Panc1 (cell line): Measurements from ENCODE around the gene TENT5C. TPM values are rescaled to one million over a fixed set of nuclear protein-coding genes. Genes with fewer than 3 reads are reported as not detected.
A peak's percentile ranks its signal among the peaks of the same experiment; 100 is the strongest.

Source experiments
- ATAC-seq: fragments of 200-7000 bp; cut with Tn5 transposase; 2 replicates; pipeline ENCODE4 v1.9.1; 2020; ENCODE audit warnings: mild to moderate bottlenecking, moderate library complexity
- BruUV-seq: library from RNA; stranded (reverse); fragments of 400-500 nt; replicated peaks from 2 replicates; lab custom pipeline; 2021; lab: Mats Ljungman, UMichigan
- CTCF ChIA-PET: fragments of 300-600 bp; sonication (Branson Sonifier 250); formaldehyde crosslinking; loops from one replicate; lab custom pipeline; 2022; ENCODE audit warnings: antibody characterized with exemption; lab: Charles Lee
- POLR2A ChIA-PET: fragments of 300-600 bp; sonication (Branson Sonifier 250); formaldehyde crosslinking; loops from one replicate; lab custom pipeline; 2022; ENCODE audit warnings: antibody characterized with exemption; lab: Charles Lee
- DNase-seq: peaks from one replicate; pipeline ENCODE4 v3.0.0-alpha.2; 2010; ENCODE audit warnings: low read depth, low spot score
- H3K27ac ChIP-seq: 2 replicates; pipeline ENCODE4 v1.5.1; 2011; ENCODE audit warnings: mild to moderate bottlenecking, low read length, inconsistent platforms
- H3K27me3 ChIP-seq: fragments of 200-500 bp; sonication (Bioruptor generic); 2 replicates; pipeline ENCODE4 v1.6.0; 2014; ENCODE audit warnings: low read length, inconsistent platforms; ENCODE audit not compliant: control insufficient read depth, insufficient read depth
- H3K36me3 ChIP-seq: fragments of 200-500 bp; sonication (Bioruptor generic); 2 replicates; pipeline ENCODE4 v1.5.1; 2014; ENCODE audit warnings: inconsistent platforms, mild to moderate bottlenecking, low read length, moderate library complexity; ENCODE audit not compliant: control insufficient read depth, insufficient read depth
- H3K4me1 ChIP-seq: 2 replicates; pipeline ENCODE4 v1.5.1; 2011; ENCODE audit warnings: inconsistent platforms, mild to moderate bottlenecking, low read length, moderate library complexity; ENCODE audit not compliant: control insufficient read depth, insufficient read depth
- H3K4me3 ChIP-seq, 2 experiments: 2 replicates each; pipeline ENCODE4 v1.5.1; 2011 to 2012; ENCODE audit warnings: low read depth in 2 of 2, low read length in 2 of 2, mild to moderate bottlenecking in 2 of 2, inconsistent platforms in 1 of 2, moderate library complexity in 1 of 2
- H3K9me3 ChIP-seq: fragments of 200-500 bp; sonication (Bioruptor generic); 2 replicates; pipeline ENCODE4 v1.5.1; 2014; ENCODE audit warnings: low read depth, mild to moderate bottlenecking, inconsistent platforms, low read length, moderate library complexity; ENCODE audit not compliant: control insufficient read depth, insufficient read depth
- CTCF ChIP-seq: fragments of 450-650 bp; IDR thresholded peaks from 2 replicates; pipeline ENCODE4 v1.5.1; 2017; ENCODE audit warnings: mild to moderate bottlenecking
- POLR2AphosphoS5 ChIP-seq: IDR thresholded peaks from 2 replicates; pipeline ENCODE4 v1.6.1; 2012; ENCODE audit warnings: mild to moderate bottlenecking, low read depth, low read length, moderate library complexity
- REST ChIP-seq, 2 experiments: IDR thresholded peaks; 2 replicates each; pipeline ENCODE4 v1.6.1; 2011 to 2012; ENCODE audit warnings: low read depth in 2 of 2, control low read depth in 1 of 2, low read length in 1 of 2, mild to moderate bottlenecking in 1 of 2, moderate library complexity in 1 of 2; ENCODE audit not compliant: insufficient read depth in 1 of 2
- SIN3A ChIP-seq: IDR thresholded peaks from 2 replicates; pipeline ENCODE4 v1.6.1; 2012; ENCODE audit warnings: low read depth, mild to moderate bottlenecking, low read length, moderate library complexity, borderline replicate concordance; ENCODE audit not compliant: insufficient read depth
- TCF7L2 ChIP-seq: IDR thresholded peaks from 2 replicates; pipeline ENCODE4 v1.6.1; 2011; ENCODE audit warnings: mild to moderate bottlenecking, low read depth, low read length, inconsistent platforms
- in situ Hi-C: cut with HindIII; loops from 2 replicates; pipeline ENCODE4 v1.10.0; 2016; ENCODE audit warnings: low sequenced_read_pairs, low pct_unique_long_range_greater_than_20kb
- intact Hi-C: fragments of 100-400 bp; cut with micrococcal nuclease; formaldehyde crosslinking; loops from one replicate; pipeline ENCODE4 v1.10.0; 2022; ENCODE audit not compliant: unreplicated experiment
- total RNA-seq: library from RNA; stranded (reverse); gene quantifications from one replicate; pipeline ENCODE4 v1.2.1, GENCODE V29; 2021; ENCODE audit not compliant: unreplicated experiment

The TENT5C gene
- total RNA-seq, 1 experiment from 2014 or later = 8.9 TPM

- DNase-seq (no peak), ATAC-seq (peak; percentile 59)
- no peaks in the 10 kb centered on the region for H3K36me3 ChIP-seq
- ChIA-PET POLR2A (no interaction called here), CTCF (no interaction called here)
- no peak for TF ChIP-seq REST (IDR thresholded peaks at IDR 0.05; ENCODE audit: insufficient read depth in 1 of 2, low read depth in 2 of 2, low read length in 1 of 2)
- no peak for TF ChIP-seq TCF7L2
- TF ChIP-seq CTCF = no peak
- TF ChIP-seq SIN3A = no peak
- no peak for TF ChIP-seq POLR2AphosphoS5
- no TSS peak for BruUV-seq
- H3K4me3 ChIP-seq = peak overlapping the region in 1 of 2 experiments; percentile 9; a peak in 1 of 4 replicates
- peaks cover 48% of the 10 kb centered on the region for H3K4me1 ChIP-seq
- intact Hi-C loops = no loop called here
- no peaks in the 10 kb centered on the region for H3K27me3 ChIP-seq
- no peaks in the 10 kb centered on the region for H3K9me3 ChIP-seq
- H3K27ac ChIP-seq = peak overlapping the region; percentile 93
- in situ Hi-C loops = no loop called here
These were observed 48.8 kb downstream of the TENT5C start for GRCh38 chr1:117654493-117655219.

- peak; percentile 27 for DNase-seq
- POLR2A ChIA-PET = no interaction called here
- no peak for TF ChIP-seq CTCF
- TF ChIP-seq POLR2AphosphoS5 = no peak; the same call in 1 of the 2 replicates
- no peak for TF ChIP-seq SIN3A
- TF ChIP-seq REST (IDR thresholded peaks at IDR 0.05; ENCODE audit: insufficient read depth in 1 of 2, low read depth in 2 of 2, low read length in 1 of 2) = no peak
- no peak for TF ChIP-seq TCF7L2
- ATAC-seq = peak; percentile 86
- peaks cover 48% of the 10 kb centered on the region for H3K4me1 ChIP-seq
- H3K27ac ChIP-seq = peak overlapping the region; percentile 93
- BruUV-seq = no TSS peak
- H3K27me3 ChIP-seq = no peaks in the 10 kb centered on the region
- no peaks in the 10 kb centered on the region for H3K36me3 ChIP-seq
- no peaks in the 10 kb centered on the region for H3K9me3 ChIP-seq
- intact Hi-C loops (no loop called here), in situ Hi-C loops (no loop called here)
- peak overlapping the region in 1 of 2 experiments; percentile 9; a peak in 1 of 4 replicates for H3K4me3 ChIP-seq
- CTCF ChIA-PET = no interaction called here
These were observed 49.4 kb downstream of the TENT5C start for GRCh38 chr1:117655220-117655577.
